BJ (cell line): ENCODE results near the gene LIN37. TPM values are rescaled to one million over a fixed set of nuclear protein-coding genes. Genes with fewer than 3 reads are reported as not detected.

ENCODE experiments used
- CTCF ChIA-PET: fragments of 350-600 bp; formaldehyde crosslinking; extraction: SDS; loops from one replicate; lab custom pipeline; 2021; ENCODE audit warnings: antibody characterized with exemption, inconsistent platforms; lab: Yijun Ruan, JAX
- POLR2A ChIA-PET: fragments of 300-600 bp; sonication (Branson Sonifier 250); formaldehyde crosslinking; extraction: SDS; loops from one replicate; lab custom pipeline; 2021; ENCODE audit warnings: antibody characterized with exemption; lab: Charles Lee
- DNase-seq: peaks from one replicate; pipeline ENCODE4 v3.0.0-alpha.2; 2011; ENCODE audit warnings: low read depth
- H3K27me3 ChIP-seq: 2 replicates; pipeline ENCODE4 v1.6.0; 2011; ENCODE audit warnings: low read length; ENCODE audit not compliant: control insufficient read depth, insufficient read depth
- H3K36me3 ChIP-seq: 2 replicates; pipeline ENCODE4 v1.5.1; 2011; ENCODE audit warnings: low read length; ENCODE audit not compliant: control insufficient read depth, insufficient read depth
- H3K4me3 ChIP-seq: 2 replicates; pipeline ENCODE4 v1.5.1; 2011; ENCODE audit warnings: low read depth, mild to moderate bottlenecking, control low read depth, low read length
- CTCF ChIP-seq: IDR thresholded peaks from 2 replicates; pipeline ENCODE4 v1.5.1; 2011; ENCODE audit warnings: low read depth, mild to moderate bottlenecking, control low read depth, inconsistent platforms, low read length, moderate library complexity; ENCODE audit not compliant: insufficient read depth
- polyA plus RNA-seq: library from polyadenylated mRNA; depleted of rRNA; stranded (reverse); fragments of >200 nt; gene quantifications from 2 replicates; pipeline ENCODE4 v1.2.3, GENCODE V29; 2011

LIN37 gene
- polyA plus RNA-seq, 1 experiment: 15.0 TPM

- POLR2A ChIA-PET: no interaction called here
- CTCF ChIA-PET: interaction anchor here (0.6 to 2.4 kb wide), 3 partner anchors 18 to 233 kb away, joined by 3 to 8 read pairs (median 4); no protein-coding TSS in a partner anchor
- TF ChIP-seq CTCF: no peak
- Histone ChIP-seq H3K27me3 (no peaks in the 10 kb centered on the region; the same call in 1 of the 2 replicates), H3K4me3 (no peak overlapping the region), H3K36me3 (no peaks in the 10 kb centered on the region)
- no peak for DNase-seq
Observed at GRCh38 chr19:35713904-35714495, 34.4 kb upstream of the LIN37 start.

- Histone ChIP-seq H3K27me3 (no peaks in the 10 kb centered on the region; the same call in 1 of the 2 replicates), H3K36me3 (no peaks in the 10 kb centered on the region), H3K4me3 (no peak overlapping the region)
- ChIA-PET POLR2A (no interaction called here), CTCF (interaction anchor here (1.8 to 2.4 kb wide), 2 partner anchors 18 to 20 kb away, joined by 4 to 8 read pairs; no protein-coding TSS in a partner anchor)
- no peak for DNase-seq
- no peak for TF ChIP-seq CTCF
Observed at GRCh38 chr19:35714601-35715354, 33.6 kb upstream of the LIN37 start.

GRCh38 chr19:35715355-35715809, 33.0 kb upstream of the LIN37 start:
- no peak for DNase-seq
- ChIA-PET POLR2A (interaction anchor here (0.9 kb wide), 1 partner anchor 8 kb away, joined by 3 read pairs; no protein-coding TSS in a partner anchor), CTCF (interaction anchor here (1.0 to 2.4 kb wide), 6 partner anchors 9 to 37 kb away, joined by 3 to 8 read pairs (median 4); no protein-coding TSS in a partner anchor)
- no peak overlapping the region for H3K4me3 ChIP-seq
- peaks cover 1% of the 10 kb centered on the region; the same call in 1 of the 2 replicates for H3K36me3 ChIP-seq
- TF ChIP-seq CTCF: no peak
- no peaks in the 10 kb centered on the region; the same call in 1 of the 2 replicates for H3K27me3 ChIP-seq

GRCh38 chr19:35715981-35716800, 32.2 kb upstream of the LIN37 start:
- H3K27me3 ChIP-seq: no peaks in the 10 kb centered on the region; the same call in 1 of the 2 replicates
- peak overlapping the region; percentile 77 for H3K4me3 ChIP-seq
- POLR2A ChIA-PET: interaction anchor here (0.6 to 0.9 kb wide), 2 partner anchors 9 to 40 kb away, joined by 3 read pairs; no protein-coding TSS in a partner anchor
- no peak for TF ChIP-seq CTCF
- no peak for DNase-seq
- CTCF ChIA-PET: interaction anchor here (1.0 to 1.5 kb wide), 4 partner anchors 9 to 38 kb away, joined by 3 to 4 read pairs (median 4); no protein-coding TSS in a partner anchor
- peaks cover 3% of the 10 kb centered on the region; the same call in 1 of the 2 replicates for H3K36me3 ChIP-seq
